SK-N-MC (cell line): ENCODE measurements around the gene NLRC4.
"Not testable (repeated sequence)": the region's sequence is repeated elsewhere in the genome, so short reads cannot be mapped to it uniquely, and the experiment has no call there.

Source experiments
- DNase-seq: peaks from one replicate; pipeline ENCODE4 v3.0.0-alpha.2; 2011; ENCODE audit warnings: low read depth, low spot score
- H3K27ac ChIP-seq: fragments of 200-600 bp; sonication (generic); 2 replicates; pipeline ENCODE4 v1.5.1; 2016; ENCODE audit warnings: mixed run types
- H3K36me3 ChIP-seq: fragments of 200-600 bp; sonication (generic); 2 replicates; pipeline ENCODE4 v1.6.1; 2017; ENCODE audit warnings: antibody characterized with exemption, low read length, mixed read lengths; ENCODE audit not compliant: insufficient read depth
- H3K4me3 ChIP-seq: fragments of 200-600 bp; sonication (generic); 2 replicates; pipeline ENCODE4 v1.5.1; 2016
- H3K9ac ChIP-seq: fragments of 200-600 bp; sonication (generic); 2 replicates; pipeline ENCODE4 v1.8.0; 2017; ENCODE audit warnings: mixed run types, mixed read lengths; ENCODE audit not compliant: insufficient read length
- H3K9me3 ChIP-seq: fragments of 200-600 bp; sonication (generic); 2 replicates; pipeline ENCODE4 v1.6.1; 2017; ENCODE audit warnings: low read depth, mild to moderate bottlenecking, antibody characterized with exemption, low read length, moderate library complexity, mixed read lengths
- EZH2 ChIP-seq: fragments of 200-600 bp; sonication (generic); IDR thresholded peaks from one replicate; pipeline ENCODE4 v1.6.1; 2017; ENCODE audit warnings: antibody characterized with exemption
- FOXP2 ChIP-seq: optimal IDR thresholded peaks from 2 replicates; pipeline ENCODE3; 2011; ENCODE audit warnings: mild to moderate bottlenecking, moderate library complexity; ENCODE audit not compliant: insufficient read depth; ENCODE audit errors: extremely low read length, control extremely low read depth
- POLR2AphosphoS5 ChIP-seq: IDR thresholded peaks from 2 replicates; pipeline ENCODE4 v1.6.1; 2012; ENCODE audit warnings: mild to moderate bottlenecking, low read depth, low read length, borderline replicate concordance

Gene NLRC4

GRCh38 chr2:32264422-32265105 is at the start of gene NLRC4:
TSS of gene NLRC4 (minus strand) at chr2:32264886. CDS start at chr2:32256775, 8,111 bp downstream.
- H3K36me3 ChIP-seq, result no peaks in the 10 kb centered on the region
- no peak within 1 kb of the TSS for H3K4me3 ChIP-seq
- no peak within 1 kb of the TSS for H3K27ac ChIP-seq
- H3K9ac ChIP-seq, result no peak within 1 kb of the TSS
- H3K9me3 ChIP-seq, result no peaks in the 10 kb centered on the region
- DNase-seq, result no peak
- TF ChIP-seq POLR2AphosphoS5 (no peak), FOXP2 (no peak), EZH2 (no peak)

DNA sequence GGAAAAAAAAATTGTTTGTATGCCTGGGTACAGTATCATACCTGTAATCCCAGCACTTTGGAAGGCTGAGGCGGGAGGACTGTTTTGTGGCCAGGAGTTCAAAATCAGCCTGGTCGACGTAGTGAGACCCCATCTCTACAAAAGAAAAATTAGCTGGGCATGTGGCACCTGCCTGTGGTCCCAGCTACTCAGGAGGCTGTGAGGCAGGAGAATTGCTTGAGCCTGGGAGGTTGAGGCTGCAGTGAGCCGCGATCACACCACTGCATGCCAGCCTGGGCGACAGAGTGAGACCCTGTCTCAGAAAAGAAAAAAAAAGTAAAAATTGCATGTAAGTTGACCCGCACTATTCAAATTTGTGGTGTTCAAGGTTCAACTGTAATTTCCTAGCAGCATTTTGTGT is 45.9 kb upstream of the NLRC4 start:
- H3K36me3 ChIP-seq, result peaks cover 10% of the 10 kb centered on the region
- no peak for TF ChIP-seq EZH2
- TF ChIP-seq POLR2AphosphoS5, result no peak
- no peak for TF ChIP-seq FOXP2
- DNase-seq, result no peak
- H3K27ac ChIP-seq, result no peak overlapping the region
- no peak overlapping the region for H3K4me3 ChIP-seq
- H3K9ac ChIP-seq, result no peak overlapping the region
- H3K9me3 ChIP-seq, result no peaks in the 10 kb centered on the region

DNA sequence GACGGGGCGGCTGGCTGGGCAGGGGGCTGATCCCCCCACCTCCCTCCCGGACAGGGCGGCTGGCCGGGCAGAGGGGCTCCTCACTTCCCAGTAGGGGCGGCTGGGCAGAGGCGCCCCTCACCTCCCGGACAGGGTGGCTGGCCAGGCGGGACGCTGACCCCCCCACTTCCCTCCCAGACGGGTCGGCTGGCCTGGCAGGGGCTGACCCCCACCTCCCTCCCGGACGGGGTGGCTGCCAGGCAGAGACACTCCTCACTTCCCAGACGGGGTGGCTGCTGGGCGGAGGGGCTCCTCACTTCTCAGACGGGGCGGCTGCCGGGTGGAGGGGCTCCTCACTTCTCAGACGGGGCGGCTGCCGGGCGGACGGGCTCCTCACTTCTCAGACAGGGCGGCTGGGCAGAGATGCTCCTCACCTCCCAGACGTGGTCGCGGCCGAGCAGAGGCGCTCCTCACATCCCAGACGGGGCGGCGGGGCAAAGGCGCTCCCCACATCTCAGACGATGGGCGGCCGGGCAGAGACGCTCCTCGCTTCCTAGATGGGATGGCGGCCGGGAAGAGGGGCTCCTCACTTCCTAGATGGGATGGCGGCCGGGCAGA is 29.4 kb upstream of the NLRC4 start:
- not testable (repeated sequence) for H3K9me3 ChIP-seq, H3K9ac ChIP-seq, H3K27ac ChIP-seq, H3K4me3 ChIP-seq, DNase-seq, H3K36me3 ChIP-seq

DNA sequence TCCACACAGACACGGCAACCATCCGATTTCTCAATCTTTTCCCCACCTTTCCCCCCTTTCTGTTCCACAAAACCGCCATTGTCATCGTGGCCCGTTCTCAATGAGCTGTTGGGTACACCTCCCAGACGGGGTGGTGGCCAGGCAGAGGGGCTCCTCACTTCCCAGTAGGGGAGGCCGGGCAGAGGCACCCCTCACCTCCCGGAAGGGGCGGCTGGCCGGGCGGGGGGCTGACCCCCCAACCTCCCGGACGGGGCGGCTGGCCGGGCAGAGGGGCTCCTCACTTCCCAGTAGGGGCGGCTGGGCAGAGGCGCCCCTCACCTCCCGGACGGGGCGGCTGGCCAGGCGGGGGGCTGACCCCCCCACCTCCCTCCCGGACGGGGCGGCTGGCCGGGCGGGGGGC is 28.8 kb upstream of the NLRC4 start:
- not testable (repeated sequence) for H3K36me3 ChIP-seq, H3K4me3 ChIP-seq, H3K9me3 ChIP-seq

DNA sequence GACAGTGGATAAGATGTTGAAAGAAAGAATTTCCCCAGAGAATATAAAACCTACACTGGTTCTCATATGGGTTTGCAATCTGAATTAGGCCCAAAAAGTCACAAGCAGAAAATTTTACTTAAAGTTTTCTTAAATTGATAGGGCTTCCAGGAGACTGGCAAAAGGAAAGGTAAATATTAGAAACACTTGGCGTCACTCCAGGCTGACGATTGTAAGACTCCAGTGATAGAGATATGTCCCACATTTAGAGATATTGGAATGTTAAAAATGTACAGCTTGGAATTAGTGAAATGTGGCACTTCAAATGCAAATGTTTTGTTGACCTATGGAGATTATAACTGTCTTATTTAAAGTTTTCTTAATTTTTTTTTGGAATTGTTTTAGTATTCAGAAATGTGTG is 27.1 kb upstream of the NLRC4 start:
- DNase-seq, result no peak
- H3K4me3 ChIP-seq, result no peak overlapping the region
- H3K9me3 ChIP-seq, result no peaks in the 10 kb centered on the region
- H3K9ac ChIP-seq, result no peak overlapping the region
- H3K27ac ChIP-seq, result no peak overlapping the region
- TF ChIP-seq FOXP2 (no peak), EZH2 (no peak), POLR2AphosphoS5 (no peak)
- H3K36me3 ChIP-seq, result peaks cover 9% of the 10 kb centered on the region

More for the DNA sequence above, 28.8 kb upstream of the NLRC4 start:
- not testable (repeated sequence) for DNase-seq, H3K27ac ChIP-seq, H3K9ac ChIP-seq

DNA sequence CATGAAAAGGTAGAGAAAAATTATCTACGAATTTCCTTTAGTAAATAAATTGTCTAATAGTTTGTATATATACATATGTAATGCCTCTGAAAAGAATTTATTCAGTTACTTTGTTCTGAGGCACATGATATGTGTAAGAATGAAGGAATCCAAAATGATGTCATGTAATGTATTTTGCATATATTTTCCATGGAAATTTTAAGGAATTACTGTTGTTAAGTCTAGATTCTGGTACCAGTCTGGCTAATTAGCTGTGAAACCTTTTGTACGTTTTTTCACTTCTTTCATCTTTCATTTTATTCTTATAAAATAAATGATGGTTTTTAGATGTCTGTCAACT is 25.3 kb upstream of the NLRC4 start:
- TF ChIP-seq FOXP2 (no peak), POLR2AphosphoS5 (no peak), EZH2 (no peak)
- H3K36me3 ChIP-seq, result peaks cover 8% of the 10 kb centered on the region
- no peak overlapping the region for H3K9ac ChIP-seq
- H3K27ac ChIP-seq, result no peak overlapping the region
- no peaks in the 10 kb centered on the region for H3K9me3 ChIP-seq
- DNase-seq, result no peak
- H3K4me3 ChIP-seq, result no peak overlapping the region

DNA sequence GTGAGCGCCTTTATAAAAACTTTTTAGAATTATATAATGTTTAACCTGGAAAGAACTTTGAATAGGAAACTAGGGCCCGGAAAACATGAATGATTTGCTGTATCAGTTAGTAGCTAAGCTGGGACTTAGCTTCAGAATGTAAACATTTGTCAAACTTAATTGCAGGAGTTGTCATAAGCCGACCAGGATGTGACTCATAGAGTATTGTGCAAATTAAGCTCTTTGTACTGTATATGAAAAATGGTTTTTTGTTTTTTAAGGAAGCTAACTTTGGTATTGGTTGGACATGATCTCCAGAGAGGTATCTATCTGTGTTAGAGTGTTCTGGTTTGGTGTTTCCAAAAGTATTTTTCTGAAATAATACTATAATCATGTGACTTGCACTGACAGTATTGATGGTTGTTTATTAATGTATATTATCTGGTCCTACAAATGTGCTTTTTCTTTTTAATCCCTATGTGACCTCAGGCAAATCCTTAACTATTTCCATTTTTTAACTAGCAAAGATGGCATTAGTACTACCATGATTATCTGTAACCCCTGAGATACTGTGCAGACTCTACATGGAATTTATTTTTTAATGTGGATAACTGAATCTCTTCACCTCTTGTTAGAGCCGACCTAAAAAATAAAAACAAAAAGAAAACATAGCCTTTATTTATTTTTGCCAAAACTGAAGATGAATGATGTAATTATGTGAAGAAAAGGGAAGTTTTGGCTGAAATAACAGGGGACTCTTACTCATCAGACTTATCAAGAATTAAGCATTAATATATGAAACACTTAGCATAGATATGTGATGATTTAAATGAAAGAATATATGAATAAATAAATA is 24.7 kb upstream of the NLRC4 start:
- H3K9me3 ChIP-seq, result no peaks in the 10 kb centered on the region
- DNase-seq, result no peak
- peaks cover 10% of the 10 kb centered on the region for H3K36me3 ChIP-seq
- no peak overlapping the region for H3K9ac ChIP-seq
- H3K27ac ChIP-seq, result no peak overlapping the region
- TF ChIP-seq POLR2AphosphoS5 (no peak), EZH2 (no peak), FOXP2 (no peak)
- H3K4me3 ChIP-seq, result no peak overlapping the region

DNA sequence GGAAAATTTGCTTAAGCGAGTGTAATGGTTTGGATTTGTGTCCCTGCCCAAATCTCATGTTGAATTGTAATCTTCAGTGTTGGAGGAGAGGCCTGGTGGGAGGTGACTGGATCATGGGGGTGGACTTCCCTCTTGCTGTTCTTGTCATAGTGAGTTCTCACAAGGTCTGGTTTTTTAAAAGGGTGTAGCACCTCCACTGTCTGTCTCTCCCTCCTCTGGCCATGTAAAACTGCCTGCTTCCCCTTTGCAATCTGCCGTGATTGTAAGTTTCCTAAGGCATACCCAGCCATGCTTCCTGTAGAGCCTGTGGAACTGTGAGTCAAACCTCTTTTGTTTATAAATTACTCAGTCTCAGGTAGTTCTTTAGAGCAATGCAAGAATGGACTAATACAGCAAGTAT is 19.6 kb upstream of the NLRC4 start:
- DNase-seq, result no peak
- Histone ChIP-seq H3K4me3 (no peak overlapping the region), H3K27ac (no peak overlapping the region), H3K36me3 (peaks cover 18% of the 10 kb centered on the region; the same call in 1 of the 2 replicates), H3K9ac (no peak overlapping the region), H3K9me3 (no peaks in the 10 kb centered on the region)
- no peak for TF ChIP-seq POLR2AphosphoS5
- no peak for TF ChIP-seq FOXP2
- TF ChIP-seq EZH2, result no peak
